Amniotic epithelial cell (primary cell): ENCODE results near the gene MSRB1.
"Not testable (repeated sequence)": the region's sequence is repeated elsewhere in the genome, so short reads cannot be mapped to it uniquely, and the experiment has no call there.

ENCODE experiments used
- DNase-seq: peaks from one replicate; pipeline ENCODE4 v3.0.0-alpha.2; 2010; ENCODE audit warnings: low read depth

MSRB1 gene

DNA sequence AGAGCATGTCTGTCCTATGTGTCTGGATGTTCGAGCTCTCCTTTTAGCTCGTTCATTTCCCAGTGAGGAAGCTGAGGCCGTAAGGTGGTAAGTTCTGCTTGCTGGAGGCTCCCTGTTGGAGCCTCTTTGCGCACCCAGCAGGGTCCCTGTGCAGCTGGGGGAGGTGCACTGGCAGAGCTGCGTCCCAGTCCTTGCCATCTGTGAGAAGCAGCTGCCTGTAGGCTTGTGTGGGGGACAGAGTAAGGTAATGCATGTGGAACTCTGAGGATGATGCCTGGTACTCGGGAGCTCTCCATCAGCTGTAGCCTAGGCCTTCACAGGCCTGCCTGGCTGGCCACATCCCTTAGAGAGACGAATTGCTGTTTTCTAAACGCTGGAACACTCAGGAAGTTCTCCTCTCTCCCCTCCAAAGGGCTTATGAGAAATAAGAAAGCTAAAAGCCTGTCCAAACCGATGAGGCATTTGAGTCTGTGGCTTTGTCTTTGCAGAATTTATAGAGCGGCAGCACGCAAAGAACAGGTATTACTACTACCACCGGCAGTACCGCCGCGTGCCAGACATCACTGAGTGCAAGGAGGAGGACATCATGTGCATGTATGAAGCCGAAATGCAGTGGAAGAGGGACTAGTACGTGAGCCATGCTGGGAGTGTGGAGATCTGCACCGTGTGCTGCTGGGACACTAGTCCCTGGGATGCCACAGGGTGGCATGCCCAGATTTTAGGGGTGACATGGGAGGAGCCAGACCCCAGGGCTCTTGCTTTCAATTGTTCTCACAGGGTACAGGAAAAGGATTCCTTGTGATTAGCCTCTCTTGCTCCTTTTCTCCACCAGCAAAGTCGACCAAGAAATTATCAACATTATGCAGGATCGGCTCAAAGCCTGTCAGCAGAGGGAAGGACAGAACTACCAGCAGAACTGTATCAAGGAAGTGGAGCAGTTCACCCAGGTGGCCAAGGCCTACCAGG, 17.9 kb upstream of the MSRB1 start:
- peak; percentile 43 for DNase-seq

DNA sequence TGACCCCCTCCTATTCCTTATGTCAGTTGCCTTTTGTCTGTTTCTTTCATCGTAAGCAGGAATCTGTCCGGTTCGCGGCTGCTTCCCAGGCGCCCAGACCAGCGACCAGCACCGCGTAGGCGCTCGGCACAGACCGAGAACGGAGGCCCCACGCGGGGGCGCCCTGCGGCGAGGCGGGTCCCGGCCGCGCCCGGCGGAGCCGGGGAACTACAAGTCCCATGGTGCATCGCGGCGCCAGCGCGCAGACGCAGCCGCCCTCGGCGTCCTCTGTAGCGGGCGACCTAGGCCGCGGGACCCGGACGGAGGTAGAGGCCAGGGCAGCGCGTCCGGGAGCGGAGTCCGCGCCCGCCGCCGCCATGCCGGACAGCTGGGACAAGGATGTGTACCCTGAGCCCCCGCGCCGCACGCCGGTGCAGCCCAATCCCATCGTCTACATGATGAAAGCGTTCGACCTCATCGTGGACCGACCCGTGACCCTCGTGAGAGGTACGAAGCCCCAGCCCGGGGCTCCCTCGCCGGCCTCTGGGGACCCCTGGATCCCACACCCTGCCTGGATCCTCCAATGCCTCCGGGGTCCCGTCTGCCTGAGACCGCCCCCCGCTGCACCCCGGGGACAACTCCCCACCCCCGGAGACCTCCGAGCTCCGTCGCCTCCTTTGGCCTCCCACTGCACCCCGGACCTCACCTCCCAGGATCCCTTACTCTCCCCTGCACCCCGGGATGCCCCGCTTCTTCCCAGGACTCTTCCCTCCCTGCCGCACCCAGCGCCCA, 16.5 kb upstream of the MSRB1 start, which contains the start of gene NDUFB10:
TSS of gene NDUFB10 (plus strand) at position 270 of the 771 bp plus-strand sequence. CDS start at position 357, 87 bp downstream.
- DNase-seq, result peak; percentile 86

DNA sequence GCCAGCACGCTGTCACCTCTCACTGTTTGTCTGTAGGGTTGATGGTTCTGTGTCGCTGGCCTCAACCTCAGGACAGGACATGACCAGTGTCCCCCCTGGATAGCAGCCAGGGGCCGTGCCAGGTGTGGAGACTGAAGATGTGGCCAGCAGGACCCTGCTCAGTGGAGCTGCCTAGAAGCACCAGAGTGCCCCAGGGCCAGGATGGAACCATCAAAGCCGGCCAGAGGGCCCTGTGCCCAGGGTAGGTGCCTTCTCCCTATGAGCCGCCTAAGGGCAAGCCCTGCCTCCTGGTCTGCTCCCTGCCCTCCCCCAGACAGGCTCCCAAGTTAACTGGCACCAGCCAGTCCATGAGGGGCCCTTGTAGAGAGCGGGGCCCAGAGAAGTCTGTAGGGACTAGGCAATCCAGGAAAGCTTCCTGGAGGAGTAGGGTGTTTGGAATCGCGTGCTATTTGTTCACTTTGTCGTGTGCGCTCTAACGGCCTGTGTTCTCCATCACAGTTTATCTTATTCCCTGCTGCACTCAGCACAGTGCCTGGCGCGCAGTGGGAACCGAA, 15.8 kb upstream of the MSRB1 start:
- DNase-seq, result no peak

DNA sequence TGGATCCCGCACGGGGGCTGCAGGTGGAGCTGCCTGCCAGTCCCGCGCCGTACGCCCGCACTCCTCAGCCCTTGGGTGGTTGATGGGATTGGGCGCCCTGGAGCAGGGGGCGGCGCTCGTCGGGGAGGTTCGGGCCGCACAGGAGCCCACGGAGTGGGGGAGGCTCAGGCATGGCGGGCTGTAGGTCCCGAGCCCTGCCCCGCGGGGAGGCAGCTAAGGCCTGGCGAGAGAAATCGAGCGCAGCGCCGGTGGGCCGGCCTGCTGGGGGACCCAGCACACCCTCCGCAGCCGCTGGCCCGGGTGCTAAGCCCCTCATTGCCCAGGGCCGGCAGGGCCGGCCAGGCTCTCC, 15.1 kb upstream of the MSRB1 start:
- DNase-seq, result not testable (repeated sequence)

DNA sequence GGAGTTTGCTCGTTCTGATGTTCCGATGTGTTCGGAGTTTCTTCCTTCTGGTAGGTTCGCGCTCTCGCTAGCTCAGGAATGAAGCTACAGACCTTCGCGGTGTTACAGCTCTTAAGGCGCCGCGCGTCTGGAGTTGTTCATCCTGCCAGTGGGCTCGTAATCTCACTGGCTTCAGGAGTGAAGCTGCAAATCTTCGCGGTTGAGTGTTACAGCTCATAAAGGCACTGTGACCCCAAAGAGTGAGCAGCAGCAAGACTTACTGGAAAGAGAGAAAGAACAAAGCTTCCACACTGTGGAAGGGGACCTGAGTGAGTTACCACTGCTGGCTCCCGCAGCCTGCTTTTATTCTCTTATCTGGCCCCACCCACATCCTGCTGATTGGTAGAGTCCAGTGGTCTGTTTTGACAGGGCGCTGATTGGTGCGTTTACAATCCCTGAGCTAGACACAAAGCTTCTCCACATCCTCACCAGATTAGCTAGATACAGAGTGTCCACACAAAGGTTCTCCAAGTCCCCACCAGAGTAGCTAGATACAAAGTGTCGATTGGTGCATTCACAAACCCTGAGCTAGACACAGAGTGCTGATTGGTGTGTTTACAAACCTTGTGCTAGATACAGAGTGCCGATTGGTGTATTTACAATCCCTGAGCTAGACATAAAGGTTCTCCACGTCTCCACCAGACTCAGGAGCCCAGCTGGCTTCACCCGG, 14.6 kb upstream of the MSRB1 start:
- DNase-seq, result not testable (repeated sequence)

DNA sequence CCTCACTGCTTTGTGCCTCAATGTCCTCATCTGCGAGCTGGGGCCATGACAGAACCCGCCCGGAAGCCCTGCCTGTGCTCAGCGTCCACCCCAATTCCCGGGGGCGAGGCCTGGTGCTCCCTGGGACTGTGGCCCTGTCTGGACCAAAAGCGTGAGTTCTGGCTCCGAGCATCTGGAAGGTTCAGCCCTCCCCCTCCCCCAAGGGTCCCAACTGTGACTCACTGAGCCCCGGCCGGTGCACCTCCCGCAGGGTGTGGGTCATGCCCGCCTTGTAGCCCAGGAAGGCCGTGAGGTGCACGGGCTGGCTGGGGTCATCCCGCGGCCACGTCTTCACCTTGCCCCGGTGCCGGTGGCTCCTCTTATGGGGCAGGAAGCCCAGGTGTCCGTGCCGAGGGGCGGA, 10.7 kb upstream of the MSRB1 start:
- DNase-seq, result no peak

DNA sequence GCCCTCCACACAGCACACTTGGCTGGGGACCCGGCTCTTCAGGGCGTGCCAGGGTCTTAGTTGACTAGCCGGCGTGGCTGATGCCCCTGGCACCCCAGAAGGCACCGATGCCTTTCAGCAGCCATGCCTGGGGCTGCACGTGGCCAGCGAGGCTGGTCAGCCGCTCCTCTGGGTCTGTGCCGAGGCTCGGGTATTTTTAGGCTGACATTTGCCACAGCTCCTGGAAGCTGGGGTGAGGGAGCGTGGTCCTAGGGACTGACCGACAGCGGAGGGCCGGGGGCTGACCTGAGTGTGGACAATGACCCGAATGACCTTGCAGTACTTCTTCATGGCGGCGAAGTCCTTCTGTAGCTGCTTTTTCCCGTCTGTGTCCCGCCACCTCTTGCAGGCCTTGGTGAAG, 7.6 kb upstream of the MSRB1 start:
- DNase-seq, result no peak

DNA sequence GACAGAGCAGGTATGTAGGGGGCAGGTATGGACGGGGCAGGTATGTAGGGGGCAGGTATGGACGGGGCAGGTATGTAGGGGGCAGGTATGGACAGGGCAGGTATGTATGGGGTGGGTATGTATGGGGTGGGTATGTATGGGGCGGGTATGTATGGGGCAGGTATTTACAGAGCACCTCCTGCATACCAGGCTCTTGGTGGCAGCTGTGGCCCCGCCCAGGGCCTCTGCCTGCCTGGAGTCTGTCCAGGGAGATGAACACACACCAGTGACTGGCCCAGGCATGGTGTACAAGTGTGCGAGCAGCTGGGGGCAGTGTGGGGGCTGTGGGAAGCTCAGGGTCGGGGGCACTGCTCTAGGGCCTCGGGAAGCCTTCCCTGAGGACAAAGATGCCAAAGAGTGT, 7.0 kb upstream of the MSRB1 start:
- no peak for DNase-seq

DNA sequence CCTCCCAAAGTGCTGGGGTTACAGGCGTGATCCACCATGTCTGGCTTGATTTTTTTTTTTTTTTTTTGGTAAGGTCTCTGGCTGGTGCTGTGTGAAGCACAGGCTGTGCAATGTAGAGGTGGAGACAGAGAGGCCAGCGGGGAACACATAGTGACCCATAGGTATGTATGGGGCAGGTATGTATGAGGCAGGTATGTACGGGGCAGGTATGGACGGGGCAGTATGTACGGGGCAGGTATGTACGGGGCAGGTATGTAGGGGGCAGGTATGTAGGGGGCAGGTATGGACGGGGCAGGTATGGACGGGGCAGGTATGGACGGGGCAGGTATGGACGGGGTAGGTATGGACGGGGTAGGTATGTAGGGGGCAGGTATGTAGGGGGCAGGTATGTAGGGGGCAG, 6.5 kb upstream of the MSRB1 start:
- DNase-seq, result no peak

DNA sequence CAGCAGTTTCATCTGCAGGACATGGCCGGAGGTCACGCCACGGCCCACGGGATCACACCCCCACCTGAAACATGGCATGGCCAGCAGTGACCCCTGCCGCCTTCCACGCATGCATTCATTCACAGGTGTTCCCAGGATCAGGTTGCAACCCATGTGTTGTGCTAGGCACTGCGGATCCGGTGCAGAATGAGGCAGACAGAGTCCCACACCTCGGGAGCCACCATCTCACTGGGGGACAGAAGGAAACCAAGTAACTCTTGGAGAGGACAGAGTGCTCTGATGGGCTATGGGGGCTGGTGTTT, 4.3 kb upstream of the MSRB1 start:
- DNase-seq, result no peak

DNA sequence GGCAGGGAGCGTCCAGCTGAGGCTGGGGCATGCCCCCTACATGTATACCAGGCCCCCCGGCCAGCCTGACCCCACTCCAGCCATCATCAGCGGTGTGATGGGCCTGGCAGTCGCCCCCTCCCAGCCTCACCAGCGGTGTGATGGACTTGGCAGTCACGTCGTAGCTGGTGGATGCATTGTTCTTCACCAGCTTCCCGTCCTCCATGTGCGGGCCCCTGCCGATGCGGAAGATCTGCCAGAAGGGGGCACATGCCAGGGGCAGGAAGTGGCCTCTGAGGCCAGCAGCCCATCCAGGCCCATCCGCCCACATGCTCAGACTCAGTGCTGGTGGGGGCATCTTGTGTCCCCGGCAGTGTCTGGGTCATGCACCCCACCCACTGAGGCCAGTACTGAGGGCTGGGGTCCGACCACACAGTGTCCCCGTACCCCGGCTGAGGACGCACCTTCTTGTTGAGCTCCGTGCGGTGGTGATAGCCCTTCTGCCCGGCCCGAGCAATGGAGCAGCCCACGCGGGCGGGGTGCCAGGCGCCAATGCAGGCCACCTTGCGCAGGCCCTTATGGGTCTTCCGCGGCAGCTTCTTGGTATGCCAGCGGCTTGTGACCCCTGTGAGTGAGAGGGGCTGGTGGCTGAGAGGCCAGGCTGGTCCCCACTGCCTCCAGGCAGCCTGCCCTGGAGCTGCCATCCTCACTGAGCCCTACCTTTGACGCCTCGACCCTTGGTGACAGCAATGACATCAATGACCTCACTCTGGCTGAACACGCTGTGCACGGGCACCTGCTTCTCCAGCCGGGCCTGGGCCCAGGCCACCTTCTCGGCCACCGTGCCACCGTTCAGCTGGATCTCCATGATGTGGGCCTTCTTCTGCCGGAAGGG, 3.7 kb upstream of the MSRB1 start:
- DNase-seq, result no peak

DNA sequence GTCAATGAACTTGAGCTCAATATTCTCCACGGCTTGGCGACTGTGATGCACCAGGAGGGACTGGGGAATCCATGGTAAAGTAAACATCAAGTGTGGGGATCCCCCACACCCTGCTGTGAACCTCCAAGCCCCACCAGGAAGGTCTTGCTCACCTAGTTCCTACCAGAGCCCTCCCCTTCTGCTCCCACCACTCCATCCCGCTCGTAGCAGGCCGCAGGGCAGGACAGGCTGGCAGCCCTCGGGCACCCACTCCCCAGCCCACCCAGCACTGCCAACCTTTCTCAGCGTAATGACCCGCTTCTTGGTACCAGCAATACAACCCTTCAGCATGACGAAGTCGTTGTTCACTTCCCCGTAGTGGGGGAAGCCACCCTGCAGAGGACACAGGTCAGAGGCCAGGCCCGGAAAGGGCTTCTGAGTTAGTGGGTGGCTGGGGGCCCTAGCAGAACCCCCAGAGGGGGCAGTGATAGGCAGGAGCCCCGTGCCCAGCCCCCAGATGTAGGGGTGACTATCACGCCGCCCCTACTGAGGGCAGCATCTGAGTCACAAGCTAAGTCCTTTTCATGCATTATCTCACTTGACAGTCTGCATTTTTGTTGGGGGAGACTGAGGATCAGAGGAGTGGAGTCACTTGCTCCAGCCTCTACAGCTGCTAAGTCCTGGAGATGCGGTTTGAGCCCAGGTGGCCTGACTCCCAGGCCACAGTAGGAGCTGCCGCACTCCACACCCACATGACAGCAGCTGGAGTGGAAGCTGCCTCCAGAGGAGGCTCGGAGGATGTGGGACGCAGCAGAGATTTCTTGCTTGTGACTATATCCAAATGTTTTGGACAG, 2.8 kb upstream of the MSRB1 start:
- no peak for DNase-seq

DNA sequence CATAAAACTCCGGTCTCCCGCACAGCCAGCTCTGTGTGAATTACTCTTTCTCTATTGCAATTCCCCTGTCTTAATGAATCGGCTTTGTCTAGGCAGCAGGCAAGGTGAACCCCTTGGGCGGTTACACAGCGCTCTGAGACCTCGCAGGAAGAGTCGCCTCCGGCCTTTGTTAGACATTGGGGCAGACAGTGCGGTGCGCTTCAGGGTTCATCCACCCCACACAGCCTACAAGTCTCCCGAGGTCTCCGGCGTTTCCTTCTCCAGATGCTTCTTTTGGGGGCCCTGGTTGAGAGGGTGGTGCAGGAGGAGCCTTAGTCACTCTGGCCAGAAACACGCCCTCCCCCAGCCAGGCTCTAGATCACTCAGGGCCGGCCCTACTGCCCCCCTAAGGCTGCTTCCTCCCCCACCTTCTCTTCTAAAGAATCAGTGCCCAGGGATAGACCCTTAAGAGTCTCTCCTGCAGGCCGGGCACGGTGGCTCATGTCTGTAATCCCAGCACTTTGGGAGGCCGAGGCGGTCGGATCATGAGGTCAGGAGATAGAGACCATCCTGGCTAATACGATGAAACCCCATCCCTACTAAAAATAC, 1.7 kb upstream of the MSRB1 start:
- DNase-seq, result no peak

DNA sequence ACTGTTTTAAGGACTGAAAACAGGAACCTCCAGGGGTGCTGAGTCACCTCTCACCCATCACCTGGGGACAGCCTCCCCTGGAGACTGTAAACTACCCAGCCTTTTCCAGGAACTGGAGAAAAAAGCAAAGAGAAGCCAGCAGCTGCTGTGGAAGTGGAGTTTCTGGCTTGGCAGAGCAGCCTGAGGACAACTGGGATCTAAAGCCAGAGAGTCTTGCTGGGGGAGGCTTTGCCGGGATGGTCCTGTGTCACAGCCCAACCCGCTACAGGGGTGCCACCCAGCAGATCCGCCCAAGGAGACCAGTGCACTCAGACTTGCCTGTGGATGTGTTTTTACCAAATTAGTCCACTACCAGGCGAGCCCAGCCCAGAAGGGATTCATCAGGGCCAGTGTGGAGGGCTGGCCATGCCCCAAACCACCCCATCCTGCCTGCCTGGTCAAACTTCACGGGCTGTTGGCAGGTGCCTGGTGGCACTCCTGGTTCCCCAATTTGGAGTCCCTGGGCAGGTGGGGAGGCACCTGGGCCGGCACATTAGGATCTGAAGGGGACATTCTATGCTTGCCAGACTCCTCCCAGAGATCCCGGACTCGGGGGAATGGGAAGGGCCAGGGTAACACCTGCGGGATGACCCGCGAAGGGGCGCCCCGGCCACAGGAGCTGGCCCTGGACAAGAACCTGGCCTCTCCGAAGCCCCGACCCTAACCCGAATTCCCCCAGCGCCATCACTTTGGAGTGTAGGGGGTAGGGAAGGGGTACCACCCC, 771 bp downstream of the MSRB1 start:
- DNase-seq, result no peak

DNA sequence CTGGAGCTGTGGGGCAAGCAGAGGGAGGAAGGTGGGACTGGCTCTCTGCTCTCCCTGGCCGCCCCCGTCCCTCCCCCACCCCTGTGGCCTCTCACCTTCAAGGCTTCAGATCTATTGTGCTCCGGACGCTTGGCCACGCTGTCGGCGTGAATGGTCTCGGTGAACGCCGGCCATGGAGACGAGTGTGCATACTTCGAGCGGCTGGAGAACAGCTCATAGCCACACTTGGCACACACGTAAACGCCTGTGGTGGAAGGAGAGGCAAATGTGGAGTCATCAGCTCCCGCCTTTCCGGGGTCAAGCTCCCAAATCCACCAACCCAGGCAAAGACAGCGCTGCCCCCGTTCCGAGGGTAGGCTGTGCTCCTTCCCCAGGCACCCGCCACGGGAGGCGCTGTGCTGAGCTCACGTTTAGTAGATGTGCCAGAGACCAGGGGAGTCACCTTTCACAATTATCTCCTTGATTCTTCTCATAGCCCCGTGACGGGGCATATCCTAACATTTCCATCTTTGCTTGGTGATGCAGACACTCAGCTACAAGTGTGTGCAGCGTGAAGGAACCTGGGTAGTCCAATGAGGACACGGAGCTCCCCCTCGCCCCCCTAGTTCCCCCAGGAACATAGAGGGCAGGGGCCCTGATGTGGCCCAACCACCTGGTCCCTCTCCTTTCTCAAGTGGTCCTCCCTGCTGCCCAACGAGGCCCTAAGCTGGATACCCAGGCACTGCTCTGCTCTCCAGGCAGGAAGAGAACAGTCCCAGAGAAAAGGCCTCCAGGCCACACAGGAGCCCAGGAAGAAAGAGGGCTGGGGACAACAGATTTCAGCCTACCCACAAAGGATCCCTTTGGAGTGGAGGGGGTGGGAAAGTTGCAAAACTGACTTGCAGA, 1.6 kb downstream of the MSRB1 start:
- DNase-seq, result no peak

DNA sequence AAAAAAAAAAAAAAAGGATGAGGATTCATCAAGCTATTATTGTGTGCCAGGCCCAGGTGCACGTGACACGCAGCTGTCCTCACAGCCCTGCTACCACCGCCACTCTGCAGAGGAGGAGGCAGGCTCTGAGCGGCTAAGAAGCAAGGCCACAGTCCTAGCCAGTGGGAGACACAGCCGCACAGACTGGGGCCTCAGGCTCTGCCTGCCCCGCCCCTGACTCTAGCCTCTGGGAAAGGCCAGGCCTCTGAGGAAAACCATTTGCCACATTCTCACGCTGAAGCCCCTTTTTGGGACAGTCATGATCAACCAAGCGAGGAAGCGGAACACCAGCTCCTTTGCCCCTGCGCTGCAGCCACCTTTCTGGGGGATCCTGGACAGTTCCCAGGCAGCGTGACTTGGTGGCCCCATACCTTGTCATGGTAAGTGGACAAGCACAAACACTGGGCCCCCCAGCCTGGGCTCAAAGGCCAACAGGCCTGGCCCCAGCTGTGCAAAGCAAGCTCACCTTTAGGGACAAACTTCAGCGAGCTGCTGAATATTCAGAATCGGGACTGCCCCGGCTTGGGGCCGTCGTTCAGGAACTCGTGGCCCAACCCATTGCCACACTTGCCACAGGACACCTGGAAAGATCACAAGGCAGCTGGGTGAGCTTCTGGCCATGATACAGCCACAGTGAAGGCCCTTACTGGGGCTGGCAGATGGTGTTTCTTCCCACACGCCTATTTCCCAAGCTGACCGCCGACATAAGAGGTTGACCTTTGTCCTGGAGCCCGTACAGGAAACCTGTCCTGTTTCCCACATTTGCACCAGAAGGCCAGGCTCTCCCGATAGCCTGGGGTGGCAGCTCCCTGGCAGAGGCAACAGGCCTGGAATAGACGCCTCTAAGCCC, 2.5 kb downstream of the MSRB1 start:
- no peak for DNase-seq

DNA sequence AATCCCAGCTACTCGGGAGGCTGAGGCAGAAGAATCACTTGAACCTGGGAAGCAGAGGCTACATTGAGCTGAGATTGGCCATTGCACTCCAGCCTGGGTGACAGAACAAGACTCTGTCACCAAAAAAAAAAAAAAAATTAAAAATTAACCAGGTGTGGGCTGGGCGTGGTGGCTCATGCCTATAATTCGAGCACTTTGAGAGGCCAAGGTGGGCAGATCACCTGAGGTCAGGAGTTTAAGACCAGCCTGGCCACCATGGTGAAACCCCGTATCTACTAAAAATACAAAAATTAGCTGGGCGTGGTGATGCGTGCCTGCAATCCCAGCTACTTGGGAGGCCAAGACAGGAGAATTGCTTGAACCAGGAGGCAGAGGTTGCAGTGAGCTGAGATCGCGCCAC, 3.2 kb downstream of the MSRB1 start:
- DNase-seq, result not testable (repeated sequence)
